GM11168 (cell line): ENCODE measurements around the gene DEFB132.

Experiments
- in situ Hi-C: fragments of 300-500 bp; cut with MboI; formaldehyde crosslinking; loops from one replicate; pipeline ENCODE4 v1.12.0; 2022; ENCODE audit warnings: low sequenced_read_pairs; ENCODE audit not compliant: unreplicated experiment

DEFB132 gene

GRCh38 chr20:295804-296203, 38.3 kb downstream of the DEFB132 start:
- in situ Hi-C loops = no loop called here

- in situ Hi-C loops = no loop called here
Measured at GRCh38 chr20:297098-297924, 39.8 kb downstream of the DEFB132 start, which contains the start of gene ZCCHC3. Gene ZCCHC3, plus strand, starts transcription at chr20:297570. Its CDS starts 17 bp downstream, at chr20:297587.

GRCh38 chr20:297925-298775, 40.6 kb downstream of the DEFB132 start:
- in situ Hi-C loops = no loop called here

GRCh38 chr20:298776-299391, 41.4 kb downstream of the DEFB132 start:
- in situ Hi-C loops = no loop called here

GRCh38 chr20:300345-300990, 42.9 kb downstream of the DEFB132 start:
- in situ Hi-C loops = no loop called here

- in situ Hi-C loops = no loop called here
Measured at GRCh38 chr20:301886-302848, 44.6 kb downstream of the DEFB132 start.

- in situ Hi-C loops = no loop called here
Measured at GRCh38 chr20:305745-306144, 48.2 kb downstream of the DEFB132 start.

GRCh38 chr20:308427-309038, 51.0 kb downstream of the DEFB132 start:
- in situ Hi-C loops = no loop called here

- in situ Hi-C loops = no loop called here
Measured at GRCh38 chr20:309306-309840, 51.8 kb downstream of the DEFB132 start.

- in situ Hi-C loops = no loop called here
Measured at GRCh38 chr20:309841-310644, 52.5 kb downstream of the DEFB132 start.

- in situ Hi-C loops = no loop called here
Measured at GRCh38 chr20:310645-311044, 53.1 kb downstream of the DEFB132 start.
